Fibroblast of villous mesenchyme (primary cell): ENCODE data around the gene SENP7. TPM values are rescaled to one million over a fixed set of nuclear protein-coding genes. Genes with fewer than 3 reads are reported as not detected.

Experiments
- DNase-seq: peaks from one replicate; pipeline ENCODE4 v3.0.0-alpha.2; 2010; ENCODE audit warnings: low read depth
- H3K4me3 ChIP-seq: 2 replicates; pipeline ENCODE4 v1.5.1; 2011; ENCODE audit warnings: low read depth, mild to moderate bottlenecking, low read length
- CTCF ChIP-seq: IDR thresholded peaks from 2 replicates; pipeline ENCODE4 v1.5.1; 2012; ENCODE audit warnings: low read depth, mild to moderate bottlenecking, low read length; ENCODE audit not compliant: insufficient read depth
- total RNA-seq: library from RNA; depleted of rRNA; stranded (reverse); fragments of >200 nt; gene quantifications from 2 replicates; pipeline ENCODE4 v1.2.3, GENCODE V29; 2012

The SENP7 gene
- total RNA-seq, 1 donor: 16.4 TPM

GRCh38 chr3:101532783-101533602 is 20.0 kb upstream of the SENP7 start:
- no peak for TF ChIP-seq CTCF
- DNase-seq: peak; percentile 49
- H3K4me3 ChIP-seq: no peak overlapping the region

GRCh38 chr3:101531473-101532086 is 18.6 kb upstream of the SENP7 start:
- no peak overlapping the region for H3K4me3 ChIP-seq
- no peak for TF ChIP-seq CTCF
- peak; percentile 33 for DNase-seq

GRCh38 chr3:101530686-101531047 is 17.7 kb upstream of the SENP7 start:
- TF ChIP-seq CTCF: no peak
- no peak for DNase-seq
- no peak overlapping the region for H3K4me3 ChIP-seq

- no peak for TF ChIP-seq CTCF
Measured at GRCh38 chr3:101529816-101530685, 17.0 kb upstream of the SENP7 start.

GRCh38 chr3:101527906-101528305 is 14.9 kb upstream of the SENP7 start:
- H3K4me3 ChIP-seq: no peak overlapping the region
- DNase-seq: no peak
- TF ChIP-seq CTCF: no peak

More at GRCh38 chr3:101529816-101530685, 17.0 kb upstream of the SENP7 start:
- DNase-seq: peak; percentile 37
- H3K4me3 ChIP-seq: no peak overlapping the region

GRCh38 chr3:101527441-101527840 is 14.4 kb upstream of the SENP7 start:
- no peak for TF ChIP-seq CTCF
- no peak overlapping the region for H3K4me3 ChIP-seq
- DNase-seq: no peak
